Neutrophil (primary cell): ENCODE data around the gene ZBTB16.

Experiments
- H3K27ac ChIP-seq: fragments of 200-600 bp; sonication (generic); 2 replicates; pipeline ENCODE4 v1.5.1; 2016; ENCODE audit warnings: mild to moderate bottlenecking, moderate library complexity
- H3K27me3 ChIP-seq: fragments of 200-600 bp; sonication (generic); 2 replicates; pipeline ENCODE4 v1.6.0; 2016; ENCODE audit warnings: mild to moderate bottlenecking
- H3K36me3 ChIP-seq: fragments of 200-600 bp; sonication (generic); 2 replicates; pipeline ENCODE4 v1.5.1; 2017
- H3K4me1 ChIP-seq, 2 experiments: fragments of 200-600 bp in 1 of 2; sonication (generic) in 1 of 2; 1 replicate in 1 of 2; 2 replicates in 1 of 2; pipeline versions ENCODE4 v1.5.1 to v1.6.1; 2013 to 2016; ENCODE audit warnings: low read depth in 1 of 2, low read length in 1 of 2, mild to moderate bottlenecking in 1 of 2, moderate library complexity in 1 of 2; ENCODE audit not compliant: control insufficient read depth in 1 of 2, insufficient read depth in 1 of 2
- H3K4me3 ChIP-seq, 2 experiments: fragments of 200-600 bp in 1 of 2; sonication (generic) in 1 of 2; 1 replicate in 1 of 2; 2 replicates in 1 of 2; pipeline ENCODE4 v1.5.1; 2013 to 2016; ENCODE audit warnings: low read depth in 1 of 2, low read length in 1 of 2, mild to moderate bottlenecking in 1 of 2, moderate library complexity in 1 of 2
- H3K9me3 ChIP-seq: fragments of 200-600 bp; sonication (generic); 2 replicates; pipeline ENCODE4 v1.5.1; 2016
- TF ChIP-seq, protein P1 (sequence below): fragments of 200-600 bp; sonication (generic); IDR thresholded peaks from 2 replicates; pipeline ENCODE4 v1.5.1; 2016; ENCODE audit warnings: antibody characterized with exemption

The ZBTB16 gene

DNA sequence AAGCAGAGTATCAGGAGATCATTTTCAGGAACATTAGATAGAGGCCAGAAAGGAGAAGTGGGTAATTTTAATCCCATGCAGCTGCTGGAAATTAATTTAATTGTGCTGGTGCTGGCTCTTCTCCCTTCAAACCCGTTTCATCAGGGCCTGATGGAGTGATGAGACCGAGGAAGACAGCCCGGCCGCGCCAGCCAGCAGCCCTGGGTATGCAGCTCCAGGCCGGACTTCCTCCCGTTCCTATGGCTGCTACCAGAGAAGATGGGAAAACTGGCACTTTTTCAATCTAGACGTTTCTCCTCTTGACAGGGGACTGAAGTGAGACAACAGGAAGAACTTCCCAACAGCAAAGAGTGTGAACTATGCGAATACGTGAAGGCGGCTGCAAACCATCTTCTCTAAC lies 24.6 kb upstream of the ZBTB16 start:
- H3K4me1 ChIP-seq = peaks cover 10 to 23% of the 10 kb centered on the region in 2 experiments
- TF ChIP-seq, protein P1, sequence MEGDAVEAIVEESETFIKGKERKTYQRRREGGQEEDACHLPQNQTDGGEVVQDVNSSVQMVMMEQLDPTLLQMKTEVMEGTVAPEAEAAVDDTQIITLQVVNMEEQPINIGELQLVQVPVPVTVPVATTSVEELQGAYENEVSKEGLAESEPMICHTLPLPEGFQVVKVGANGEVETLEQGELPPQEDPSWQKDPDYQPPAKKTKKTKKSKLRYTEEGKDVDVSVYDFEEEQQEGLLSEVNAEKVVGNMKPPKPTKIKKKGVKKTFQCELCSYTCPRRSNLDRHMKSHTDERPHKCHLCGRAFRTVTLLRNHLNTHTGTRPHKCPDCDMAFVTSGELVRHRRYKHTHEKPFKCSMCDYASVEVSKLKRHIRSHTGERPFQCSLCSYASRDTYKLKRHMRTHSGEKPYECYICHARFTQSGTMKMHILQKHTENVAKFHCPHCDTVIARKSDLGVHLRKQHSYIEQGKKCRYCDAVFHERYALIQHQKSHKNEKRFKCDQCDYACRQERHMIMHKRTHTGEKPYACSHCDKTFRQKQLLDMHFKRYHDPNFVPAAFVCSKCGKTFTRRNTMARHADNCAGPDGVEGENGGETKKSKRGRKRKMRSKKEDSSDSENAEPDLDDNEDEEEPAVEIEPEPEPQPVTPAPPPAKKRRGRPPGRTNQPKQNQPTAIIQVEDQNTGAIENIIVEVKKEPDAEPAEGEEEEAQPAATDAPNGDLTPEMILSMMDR = no peak
- H3K27me3 ChIP-seq = peaks cover 9% of the 10 kb centered on the region
- no peak overlapping the region for H3K27ac ChIP-seq
- H3K4me3 ChIP-seq = no peak overlapping the region
- H3K9me3 ChIP-seq = no peaks in the 10 kb centered on the region
- H3K36me3 ChIP-seq = no peaks in the 10 kb centered on the region

DNA sequence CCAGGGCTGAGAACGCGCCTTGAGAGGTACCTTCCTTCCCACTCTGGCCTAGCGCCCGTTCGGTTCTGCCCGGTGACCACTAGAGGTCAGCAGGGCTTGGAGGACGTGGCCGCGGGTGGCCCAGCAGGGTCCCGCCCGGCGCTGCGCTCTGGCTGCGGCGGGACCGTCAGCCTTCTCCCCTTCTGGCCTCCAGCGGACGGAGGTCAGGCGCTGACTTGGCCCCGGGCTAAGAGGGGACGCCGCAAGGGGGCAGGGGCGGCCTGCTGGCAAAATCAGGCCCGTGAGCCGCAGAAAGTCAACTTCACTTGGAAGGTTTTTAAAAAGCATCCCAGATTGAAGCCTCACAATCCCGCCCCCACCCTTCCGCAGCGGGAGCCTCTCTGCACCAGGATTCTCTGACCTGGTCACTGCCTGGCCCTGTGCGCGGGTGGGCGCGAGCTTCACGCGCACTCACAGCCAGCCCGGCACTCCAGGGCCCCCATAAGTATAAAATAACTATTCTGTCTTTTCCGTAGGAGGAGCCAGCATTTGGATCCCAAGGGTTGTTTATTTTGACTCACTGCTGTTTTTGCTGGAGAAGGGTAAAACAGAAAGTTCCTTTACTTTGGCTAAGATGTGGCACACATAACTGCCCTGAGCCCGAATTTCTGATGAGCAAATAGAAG lies 23.2 kb upstream of the ZBTB16 start:
- Histone ChIP-seq H3K9me3 (no peaks in the 10 kb centered on the region), H3K4me3 (peak overlapping the region in 1 of 2 experiments; percentile 20), H3K27me3 (peaks cover 9% of the 10 kb centered on the region), H3K27ac (no peak overlapping the region), H3K4me1 (peaks cover 10 to 23% of the 10 kb centered on the region in 2 experiments), H3K36me3 (no peaks in the 10 kb centered on the region)
- TF ChIP-seq, protein P1 = peak; percentile 68

DNA sequence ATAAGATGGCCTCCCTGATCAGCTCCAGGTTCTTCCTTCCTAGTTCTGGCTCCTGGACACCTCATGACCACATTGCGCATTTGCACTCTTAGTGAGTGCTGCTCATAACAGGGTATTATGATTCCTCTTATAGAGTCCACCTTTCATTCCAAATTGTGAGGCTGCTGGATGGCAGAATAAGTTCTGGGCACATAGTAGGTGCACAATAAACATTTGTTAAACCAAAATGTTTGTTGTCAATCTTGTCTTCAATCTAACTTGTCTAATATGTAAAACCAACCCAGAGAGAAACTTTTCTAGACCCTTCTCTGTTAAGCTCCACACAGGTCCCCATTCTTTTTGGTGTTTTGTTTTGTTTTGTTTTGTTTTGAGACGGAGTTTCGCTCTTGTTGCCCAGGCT lies 22.6 kb upstream of the ZBTB16 start:
- Histone ChIP-seq H3K27me3 (peaks cover 9% of the 10 kb centered on the region), H3K36me3 (no peaks in the 10 kb centered on the region), H3K27ac (no peak overlapping the region), H3K9me3 (no peaks in the 10 kb centered on the region), H3K4me1 (peaks cover 7 to 16% of the 10 kb centered on the region in 2 experiments), H3K4me3 (no peak overlapping the region)
- TF ChIP-seq, protein P1 = no peak

DNA sequence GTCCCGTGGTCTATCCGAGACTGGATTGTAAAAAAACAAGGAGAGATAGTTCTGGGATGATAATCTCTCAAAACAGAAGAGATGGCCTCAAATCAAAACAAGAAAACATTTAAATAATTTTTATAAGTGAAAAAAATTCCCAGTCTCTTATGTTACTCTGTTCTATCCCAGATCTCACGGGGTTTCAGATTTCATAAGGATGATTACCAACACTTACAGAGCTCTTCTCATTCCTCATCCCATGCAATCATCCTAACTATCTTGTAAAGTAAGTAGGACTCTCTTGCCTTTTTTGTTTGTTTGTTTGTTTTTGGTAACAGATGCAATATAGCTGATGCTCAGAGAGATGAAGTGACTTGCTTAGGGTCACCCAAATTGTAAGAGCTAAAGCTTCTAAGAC lies 20.0 kb upstream of the ZBTB16 start:
- TF ChIP-seq, protein P1 = no peak
- H3K4me3 ChIP-seq = no peak overlapping the region
- no peak overlapping the region for H3K27ac ChIP-seq
- H3K4me1 ChIP-seq = peaks cover 7 to 9% of the 10 kb centered on the region in 2 experiments
- H3K36me3 ChIP-seq = no peaks in the 10 kb centered on the region
- peaks cover 9% of the 10 kb centered on the region for H3K27me3 ChIP-seq
- no peaks in the 10 kb centered on the region for H3K9me3 ChIP-seq

DNA sequence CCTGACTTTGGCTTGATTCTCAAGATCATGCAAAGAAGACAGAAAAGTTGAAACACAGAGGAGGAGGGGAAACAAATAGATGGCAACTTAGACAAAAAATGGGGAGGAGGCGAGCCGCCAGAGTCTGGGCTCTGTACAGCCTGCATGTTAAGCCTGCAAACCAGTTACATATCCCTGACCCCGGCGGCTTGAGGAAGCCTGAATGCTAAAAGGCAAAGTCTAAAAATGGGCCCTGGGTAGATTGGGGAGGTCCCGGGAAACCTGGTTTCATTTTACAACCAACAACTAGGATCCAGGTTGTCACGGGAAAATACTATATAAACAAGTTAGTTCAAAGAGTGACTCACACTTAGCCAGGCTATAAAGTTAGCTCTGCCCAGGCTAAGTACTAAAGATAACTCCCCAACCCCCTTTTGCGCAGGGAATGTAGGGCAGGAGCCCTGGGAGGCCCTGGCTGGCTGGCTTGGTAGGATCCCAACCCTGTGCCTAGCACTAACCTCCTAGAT lies 18.8 kb upstream of the ZBTB16 start:
- TF ChIP-seq, protein P1 = no peak
- H3K27me3 ChIP-seq = peaks cover 9% of the 10 kb centered on the region
- H3K4me3 ChIP-seq = no peak overlapping the region
- H3K4me1 ChIP-seq = peaks cover 7 to 8% of the 10 kb centered on the region in 2 experiments
- H3K36me3 ChIP-seq = no peaks in the 10 kb centered on the region
- no peak overlapping the region for H3K27ac ChIP-seq
- no peaks in the 10 kb centered on the region for H3K9me3 ChIP-seq
